Left kidney (tissue), 8 donors: ENCODE data around the gene BANP. TPM values are rescaled to one million over a fixed set of nuclear protein-coding genes. Genes with fewer than 3 reads are reported as not detected.
"Not testable (repeated sequence)": the region's sequence is repeated elsewhere in the genome, so short reads cannot be mapped to it uniquely, and the experiment has no call there.

Experiments
- DNase-seq: peaks from one replicate; pipeline ENCODE4 v3.0.0-alpha.2; 2013
- long read RNA-seq, 8 donors: transcript quantifications; one replicate each; lab custom pipeline, GENCODE V29; 2026
- polyA plus RNA-seq: library from polyadenylated mRNA; unstranded; fragments of 120-200 nt; gene quantifications from one replicate; pipeline ENCODE4 v1.2.1, GENCODE V29; 2013; ENCODE audit not compliant: insufficient read length

The BANP gene
- polyA plus RNA-seq: 26.8 TPM
- long read RNA-seq, donor 1, partial matches to known transcripts: 0 of 2 reads
- long read RNA-seq, donor 1, other reads (novel, unspliced or antisense): 0 of 2 reads
- long read RNA-seq, donor 2: 0 reads
- long read RNA-seq, donor 3, partial matches to known transcripts: 0 of 2 reads
- long read RNA-seq, donor 3, other reads (novel, unspliced or antisense): 0 of 2 reads
- long read RNA-seq, donor 4, partial matches to known transcripts: 0 of 2 reads
- long read RNA-seq, donor 4, other reads (novel, unspliced or antisense): 0 of 2 reads
- long read RNA-seq, donor 5, transcript BANP-226 (1 exons, 502 nt): major isoform, 5 of 8 reads
- long read RNA-seq, donor 5, partial matches to known transcripts: 0 of 8 reads
- long read RNA-seq, donor 5, other reads (novel, unspliced or antisense): 0 of 8 reads
- long read RNA-seq, donor 6, partial matches to known transcripts: 0 of 3 reads
- long read RNA-seq, donor 6, other reads (novel, unspliced or antisense): 0 of 3 reads
- long read RNA-seq, donor 7, partial matches to known transcripts: 0 of 5 reads
- long read RNA-seq, donor 7, other reads (novel, unspliced or antisense): 0 of 5 reads
- long read RNA-seq, donor 8: 0 reads

- peak; percentile 98 for DNase-seq
Measured at GRCh38 chr16:87950765-87951551, at the start of gene BANP. Gene BANP, plus strand, starts transcription at chr16:87951434. Its CDS starts 23,682 bp downstream, at chr16:87975116.

- DNase-seq: not testable (repeated sequence)
Measured at GRCh38 chr16:87904963-87905362, 46.3 kb upstream of the BANP start.

- DNase-seq: not testable (repeated sequence)
Measured at GRCh38 chr16:87905521-87905920, 45.7 kb upstream of the BANP start.

- DNase-seq: not testable (repeated sequence)
Measured at GRCh38 chr16:87908101-87908500, 43.1 kb upstream of the BANP start.

- peak; percentile 27 for DNase-seq
Measured at GRCh38 chr16:87909203-87909935, 41.9 kb upstream of the BANP start.

- not testable (repeated sequence) for DNase-seq
Measured at GRCh38 chr16:87911106-87911763, 40.0 kb upstream of the BANP start.

- not testable (repeated sequence) for DNase-seq
Measured at GRCh38 chr16:87912691-87913090, 38.5 kb upstream of the BANP start.

GRCh38 chr16:87914021-87914725 lies 37.1 kb upstream of the BANP start:
- DNase-seq: not testable (repeated sequence)

GRCh38 chr16:87914812-87915211 lies 36.4 kb upstream of the BANP start:
- DNase-seq: no peak

- no peak for DNase-seq
Measured at GRCh38 chr16:87917503-87917902, 33.7 kb upstream of the BANP start.

GRCh38 chr16:87918338-87918737 lies 32.9 kb upstream of the BANP start:
- DNase-seq: no peak

GRCh38 chr16:87918866-87919680 lies 32.2 kb upstream of the BANP start:
- no peak for DNase-seq

GRCh38 chr16:87919681-87919994 lies 31.6 kb upstream of the BANP start:
- DNase-seq: no peak

GRCh38 chr16:87921236-87921773 lies 29.9 kb upstream of the BANP start:
- no peak for DNase-seq

- no peak for DNase-seq
Measured at GRCh38 chr16:87922250-87922871, 28.9 kb upstream of the BANP start.

- peak; percentile 39 for DNase-seq
Measured at GRCh38 chr16:87924041-87924810, 27.0 kb upstream of the BANP start.

GRCh38 chr16:87924811-87925670 lies 26.2 kb upstream of the BANP start:
- peak; percentile 78 for DNase-seq
